ENCODE data around the gene CTNNA2.

The CTNNA2 gene

DNA sequence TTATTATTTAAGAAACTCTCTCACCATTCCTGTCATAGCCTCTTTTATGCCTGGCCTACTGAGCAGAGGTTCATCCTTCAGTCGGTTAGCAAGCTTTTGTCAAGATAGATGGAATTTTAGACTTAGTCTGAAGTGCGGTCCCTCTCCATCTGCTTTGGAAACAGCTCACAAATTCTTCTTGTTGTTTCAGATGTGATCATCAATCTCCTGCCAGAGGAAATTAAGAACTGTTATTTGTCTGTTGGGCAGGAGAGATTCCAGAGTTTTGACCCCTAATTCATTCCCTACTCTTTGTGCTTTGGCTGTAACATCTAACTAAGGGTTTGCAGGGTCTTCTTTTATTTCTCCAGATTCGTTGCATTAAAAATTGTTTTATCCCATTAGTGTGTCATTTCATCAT, 735.3 kb downstream of the CTNNA2 start:
- H3K4me3 ChIP-seq (ENCODE audit: low read depth, low read length), result no peak overlapping the region
- no peaks in the 10 kb centered on the region for H3K4me1 ChIP-seq (ENCODE audit: control insufficient read depth, insufficient read depth, low read length, unreplicated experiment)
- H3K36me3 ChIP-seq (ENCODE audit: insufficient read depth, low read length), result no peaks in the 10 kb centered on the region
- no peak overlapping the region for H2AFZ ChIP-seq (ENCODE audit: low read length, unreplicated experiment)
- no peaks in the 10 kb centered on the region; the same call in 1 of the 2 replicates for H3K27me3 ChIP-seq (ENCODE audit: insufficient read depth, low read length)
- no peak overlapping the region for H3K27ac ChIP-seq (ENCODE audit: low read depth, low read length)
- no peaks in the 10 kb centered on the region for H3K79me2 ChIP-seq (ENCODE audit: control insufficient read depth, insufficient read depth, low read length, unreplicated experiment)

DNA sequence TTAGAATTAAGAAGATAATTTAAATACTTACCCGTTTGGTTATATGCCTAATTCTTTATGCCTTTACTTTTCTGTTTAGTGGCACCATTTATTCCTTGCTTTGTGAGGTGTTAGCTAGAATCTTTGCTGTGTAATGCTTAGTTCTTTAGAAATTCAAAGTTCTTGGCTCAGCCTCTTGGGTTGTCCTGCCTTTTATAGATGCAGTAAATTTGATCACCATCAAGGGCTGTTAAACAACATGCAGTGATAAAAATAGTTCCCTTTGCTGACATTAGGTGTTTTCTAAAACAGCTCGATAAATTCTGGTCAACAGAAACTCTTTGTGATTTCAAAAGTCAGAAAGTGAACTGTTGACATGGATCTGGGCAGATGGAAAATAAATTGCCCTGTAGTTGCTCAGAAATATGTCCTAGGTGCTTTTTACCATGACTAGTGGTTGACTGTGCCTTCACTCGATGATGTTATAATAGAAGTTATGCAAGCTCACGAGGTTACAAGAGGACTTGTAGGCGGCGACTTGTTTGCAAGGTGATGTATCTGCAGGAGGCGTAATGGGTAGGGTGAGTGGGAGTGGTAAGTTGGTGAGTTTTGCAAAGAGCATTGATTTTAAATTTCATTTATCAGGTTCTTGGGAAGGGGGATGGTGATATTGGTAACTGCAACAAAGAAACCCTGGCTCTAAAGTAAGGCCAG, 739.6 kb downstream of the CTNNA2 start:
- Histone ChIP-seq H3K4me1 (ENCODE audit: control insufficient read depth, insufficient read depth, low read length, unreplicated experiment) (no peaks in the 10 kb centered on the region), H3K36me3 (ENCODE audit: insufficient read depth, low read length) (no peaks in the 10 kb centered on the region), H3K27ac (ENCODE audit: low read depth, low read length) (no peak overlapping the region), H3K79me2 (ENCODE audit: control insufficient read depth, insufficient read depth, low read length, unreplicated experiment) (no peaks in the 10 kb centered on the region), H3K4me3 (ENCODE audit: low read depth, low read length) (no peak overlapping the region), H3K27me3 (ENCODE audit: insufficient read depth, low read length) (no peaks in the 10 kb centered on the region; the same call in 1 of the 2 replicates), H2AFZ (ENCODE audit: low read length, unreplicated experiment) (no peak overlapping the region)

DNA sequence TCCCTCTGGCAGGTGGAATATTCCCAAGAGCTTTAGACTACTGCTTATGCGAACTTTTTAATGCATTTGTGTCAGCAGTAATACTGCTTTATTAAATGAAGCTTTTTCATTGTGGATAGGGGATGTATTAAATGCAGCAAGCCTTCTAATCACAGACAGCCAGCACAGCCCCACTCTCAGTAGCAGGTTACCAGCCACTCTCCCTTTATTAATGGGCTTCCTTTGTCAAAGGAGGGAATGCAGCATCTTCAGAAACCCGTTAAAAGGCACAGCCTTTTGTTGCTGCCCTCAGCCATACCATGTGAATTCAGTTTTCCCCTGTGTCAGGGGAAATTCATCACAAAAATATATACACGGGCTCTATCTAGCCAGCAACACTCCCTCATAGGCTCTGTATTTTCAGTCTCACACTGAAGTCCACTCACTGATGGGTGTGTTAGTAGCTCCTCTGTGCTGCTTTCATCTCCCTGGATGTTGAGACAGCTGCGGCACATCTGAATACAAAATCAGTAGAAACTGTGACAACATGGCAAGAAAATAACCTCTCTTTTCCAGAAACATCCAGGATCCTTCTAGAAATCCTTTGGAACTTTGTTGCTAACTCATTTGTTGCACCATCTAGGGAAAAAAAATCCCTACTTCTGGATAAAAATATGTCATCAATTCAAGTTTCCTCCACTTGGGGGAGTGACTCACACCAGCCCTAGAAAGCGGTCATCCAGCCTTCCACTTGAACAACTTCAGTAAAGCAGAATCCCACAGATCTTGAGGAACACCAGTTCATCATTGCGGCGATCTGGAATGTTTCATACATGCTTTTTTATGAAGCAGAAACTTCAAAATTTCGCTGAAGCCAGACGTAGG, 743.3 kb downstream of the CTNNA2 start:
- Histone ChIP-seq H3K27ac (ENCODE audit: low read depth, low read length) (no peak overlapping the region), H3K4me3 (ENCODE audit: low read depth, low read length) (no peak overlapping the region), H3K36me3 (ENCODE audit: insufficient read depth, low read length) (no peaks in the 10 kb centered on the region), H3K79me2 (ENCODE audit: control insufficient read depth, insufficient read depth, low read length, unreplicated experiment) (no peaks in the 10 kb centered on the region), H3K27me3 (ENCODE audit: insufficient read depth, low read length) (no peaks in the 10 kb centered on the region; the same call in 1 of the 2 replicates), H2AFZ (ENCODE audit: low read length, unreplicated experiment) (no peak overlapping the region), H3K4me1 (ENCODE audit: control insufficient read depth, insufficient read depth, low read length, unreplicated experiment) (no peaks in the 10 kb centered on the region)

DNA sequence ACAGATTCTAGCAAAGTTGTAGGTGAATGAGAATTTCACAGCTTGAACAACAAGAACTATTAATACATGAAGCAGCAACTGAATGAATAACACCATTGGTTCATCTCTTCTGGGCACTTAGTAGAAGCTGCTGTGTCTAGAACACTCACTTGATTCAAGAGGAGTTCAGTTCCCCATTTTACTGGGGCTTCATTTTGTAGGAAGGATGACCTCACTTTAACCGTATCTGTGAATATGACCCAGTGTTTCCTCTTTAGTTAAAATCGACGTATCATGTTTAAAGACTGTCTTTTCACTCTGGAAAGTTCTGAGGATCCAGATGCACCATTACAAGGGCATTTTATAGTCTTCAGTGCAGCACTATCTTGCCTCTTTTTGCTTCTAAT, 743.9 kb downstream of the CTNNA2 start:
- H3K79me2 ChIP-seq (ENCODE audit: control insufficient read depth, insufficient read depth, low read length, unreplicated experiment), result no peaks in the 10 kb centered on the region
- H2AFZ ChIP-seq (ENCODE audit: low read length, unreplicated experiment), result no peak overlapping the region
- no peak overlapping the region for H3K27ac ChIP-seq (ENCODE audit: low read depth, low read length)
- no peaks in the 10 kb centered on the region for H3K36me3 ChIP-seq (ENCODE audit: insufficient read depth, low read length)
- no peak overlapping the region for H3K4me3 ChIP-seq (ENCODE audit: low read depth, low read length)
- no peaks in the 10 kb centered on the region; the same call in 1 of the 2 replicates for H3K27me3 ChIP-seq (ENCODE audit: insufficient read depth, low read length)
- H3K4me1 ChIP-seq (ENCODE audit: control insufficient read depth, insufficient read depth, low read length, unreplicated experiment), result no peaks in the 10 kb centered on the region

DNA sequence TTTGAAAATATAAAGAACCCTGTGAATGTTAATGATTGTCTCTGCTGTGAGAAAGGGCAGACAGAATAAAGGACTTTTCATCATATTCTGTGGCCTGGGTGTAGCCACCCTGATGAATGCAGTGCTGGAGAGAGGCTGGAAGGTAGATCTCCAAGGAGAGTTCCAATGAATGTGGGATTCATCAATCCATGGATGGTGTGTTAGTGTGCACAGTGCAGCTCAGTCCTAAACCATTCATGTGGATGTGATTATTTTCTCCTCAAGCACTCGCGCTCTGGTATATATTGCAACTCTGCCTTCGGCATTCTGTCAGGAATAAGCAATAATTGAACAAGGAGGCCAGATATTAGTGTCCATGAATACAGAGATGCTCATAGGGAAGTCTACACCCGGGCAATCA, 744.6 kb downstream of the CTNNA2 start:
- Histone ChIP-seq H3K27me3 (ENCODE audit: insufficient read depth, low read length) (no peaks in the 10 kb centered on the region; the same call in 1 of the 2 replicates), H3K4me1 (ENCODE audit: control insufficient read depth, insufficient read depth, low read length, unreplicated experiment) (no peaks in the 10 kb centered on the region), H3K27ac (ENCODE audit: low read depth, low read length) (no peak overlapping the region), H3K36me3 (ENCODE audit: insufficient read depth, low read length) (no peaks in the 10 kb centered on the region), H2AFZ (ENCODE audit: low read length, unreplicated experiment) (no peak overlapping the region), H3K79me2 (ENCODE audit: control insufficient read depth, insufficient read depth, low read length, unreplicated experiment) (no peaks in the 10 kb centered on the region), H3K4me3 (ENCODE audit: low read depth, low read length) (no peak overlapping the region)

DNA sequence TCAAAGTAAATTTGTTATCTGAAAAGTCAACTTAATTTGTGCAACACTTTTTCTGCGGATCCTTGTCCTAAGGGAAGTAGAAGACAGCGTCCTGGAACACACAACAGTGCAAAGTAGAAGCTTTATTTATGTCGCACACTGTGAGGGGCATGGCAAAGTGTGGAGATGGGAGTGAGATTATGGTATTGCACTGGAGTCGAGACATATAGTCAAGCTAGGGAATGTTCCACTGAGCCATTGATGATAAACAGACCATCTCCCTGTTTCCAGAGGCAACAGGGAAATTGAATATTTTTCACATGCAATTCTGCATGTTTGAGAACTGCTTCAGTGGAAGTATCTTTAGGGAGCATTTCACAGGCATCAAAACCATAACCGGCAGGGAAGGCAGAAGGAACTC, 745.5 kb downstream of the CTNNA2 start:
- Histone ChIP-seq H3K27ac (ENCODE audit: low read depth, low read length) (no peak overlapping the region), H3K79me2 (ENCODE audit: control insufficient read depth, insufficient read depth, low read length, unreplicated experiment) (no peaks in the 10 kb centered on the region), H3K4me3 (ENCODE audit: low read depth, low read length) (no peak overlapping the region), H2AFZ (ENCODE audit: low read length, unreplicated experiment) (no peak overlapping the region), H3K36me3 (ENCODE audit: insufficient read depth, low read length) (no peaks in the 10 kb centered on the region), H3K4me1 (ENCODE audit: control insufficient read depth, insufficient read depth, low read length, unreplicated experiment) (no peaks in the 10 kb centered on the region), H3K27me3 (ENCODE audit: insufficient read depth, low read length) (no peaks in the 10 kb centered on the region; the same call in 1 of the 2 replicates)

DNA sequence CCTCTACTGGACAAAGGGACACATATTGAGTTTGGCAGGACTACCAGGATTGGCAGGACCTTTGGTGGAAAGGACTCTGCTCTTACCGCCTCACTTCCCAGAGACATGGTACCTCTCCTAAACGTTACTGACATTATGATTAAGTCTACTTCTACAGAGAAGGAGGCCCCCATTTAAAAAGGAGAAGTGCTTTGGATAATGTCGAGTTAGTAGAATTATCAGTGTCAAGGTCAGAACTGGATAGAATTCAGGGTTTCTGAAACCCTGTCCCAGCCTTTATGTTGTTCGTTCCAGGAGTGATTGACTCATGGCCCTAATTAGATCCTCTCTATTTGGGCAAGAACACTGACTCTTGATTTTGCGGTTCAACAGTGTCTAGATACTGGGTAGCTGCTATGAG, 745.9 kb downstream of the CTNNA2 start:
- H3K4me3 ChIP-seq (ENCODE audit: low read depth, low read length), result no peak overlapping the region
- no peaks in the 10 kb centered on the region for H3K79me2 ChIP-seq (ENCODE audit: control insufficient read depth, insufficient read depth, low read length, unreplicated experiment)
- no peak overlapping the region for H2AFZ ChIP-seq (ENCODE audit: low read length, unreplicated experiment)
- H3K4me1 ChIP-seq (ENCODE audit: control insufficient read depth, insufficient read depth, low read length, unreplicated experiment), result no peaks in the 10 kb centered on the region
- H3K27me3 ChIP-seq (ENCODE audit: insufficient read depth, low read length), result no peaks in the 10 kb centered on the region; the same call in 1 of the 2 replicates
- no peak overlapping the region for H3K27ac ChIP-seq (ENCODE audit: low read depth, low read length)
- H3K36me3 ChIP-seq (ENCODE audit: insufficient read depth, low read length), result no peaks in the 10 kb centered on the region

DNA sequence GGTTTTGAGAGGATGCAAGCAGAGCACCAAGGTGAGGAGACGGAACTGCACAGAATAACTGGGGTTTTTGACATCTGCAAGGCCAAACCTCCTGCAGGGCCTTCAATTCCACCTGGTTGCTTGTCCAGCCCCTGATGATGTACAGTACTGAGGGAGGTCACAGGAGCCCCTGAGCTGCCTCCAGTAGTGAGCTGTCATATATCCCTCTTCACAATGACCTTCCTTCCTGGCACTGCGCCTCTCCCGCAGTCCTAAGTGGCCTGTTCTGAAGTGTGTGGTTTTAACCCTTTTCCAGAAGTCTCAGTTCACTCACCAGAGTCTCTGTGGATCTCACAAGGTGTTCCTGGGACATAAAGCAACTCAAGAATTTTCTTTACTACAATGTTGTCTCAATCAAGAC, 746.4 kb downstream of the CTNNA2 start:
- no peaks in the 10 kb centered on the region; the same call in 1 of the 2 replicates for H3K27me3 ChIP-seq (ENCODE audit: insufficient read depth, low read length)
- no peak overlapping the region for H3K27ac ChIP-seq (ENCODE audit: low read depth, low read length)
- H3K4me3 ChIP-seq (ENCODE audit: low read depth, low read length), result no peak overlapping the region
- no peaks in the 10 kb centered on the region for H3K36me3 ChIP-seq (ENCODE audit: insufficient read depth, low read length)
- no peak overlapping the region for H2AFZ ChIP-seq (ENCODE audit: low read length, unreplicated experiment)
- no peaks in the 10 kb centered on the region for H3K4me1 ChIP-seq (ENCODE audit: control insufficient read depth, insufficient read depth, low read length, unreplicated experiment)
- H3K79me2 ChIP-seq (ENCODE audit: control insufficient read depth, insufficient read depth, low read length, unreplicated experiment), result no peaks in the 10 kb centered on the region

DNA sequence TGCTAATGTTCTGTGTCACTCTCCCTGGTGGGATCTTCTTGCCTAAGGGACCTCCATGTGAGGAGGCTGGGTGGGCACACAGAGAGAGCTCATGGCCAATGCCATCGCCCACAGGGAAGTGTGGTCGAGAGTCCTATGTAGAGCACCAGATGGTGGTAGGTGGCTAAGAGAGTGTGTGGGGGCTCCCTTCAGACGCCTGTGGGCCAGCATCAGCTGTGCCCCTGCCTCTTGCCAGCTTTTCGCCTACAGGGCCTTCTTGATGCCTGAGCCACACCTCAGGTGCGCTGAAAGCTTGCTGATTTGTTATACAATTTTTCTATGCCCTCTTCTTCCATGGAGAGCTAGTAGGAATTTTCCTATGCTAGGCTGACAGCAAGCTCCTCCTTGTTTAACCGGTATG, 753.4 kb downstream of the CTNNA2 start:
- Histone ChIP-seq H2AFZ (ENCODE audit: low read length, unreplicated experiment) (no peak overlapping the region), H3K4me3 (ENCODE audit: low read depth, low read length) (no peak overlapping the region), H3K79me2 (ENCODE audit: control insufficient read depth, insufficient read depth, low read length, unreplicated experiment) (no peaks in the 10 kb centered on the region), H3K36me3 (ENCODE audit: insufficient read depth, low read length) (no peaks in the 10 kb centered on the region), H3K27me3 (ENCODE audit: insufficient read depth, low read length) (no peaks in the 10 kb centered on the region), H3K4me1 (ENCODE audit: control insufficient read depth, insufficient read depth, low read length, unreplicated experiment) (no peaks in the 10 kb centered on the region), H3K27ac (ENCODE audit: low read depth, low read length) (no peak overlapping the region)

DNA sequence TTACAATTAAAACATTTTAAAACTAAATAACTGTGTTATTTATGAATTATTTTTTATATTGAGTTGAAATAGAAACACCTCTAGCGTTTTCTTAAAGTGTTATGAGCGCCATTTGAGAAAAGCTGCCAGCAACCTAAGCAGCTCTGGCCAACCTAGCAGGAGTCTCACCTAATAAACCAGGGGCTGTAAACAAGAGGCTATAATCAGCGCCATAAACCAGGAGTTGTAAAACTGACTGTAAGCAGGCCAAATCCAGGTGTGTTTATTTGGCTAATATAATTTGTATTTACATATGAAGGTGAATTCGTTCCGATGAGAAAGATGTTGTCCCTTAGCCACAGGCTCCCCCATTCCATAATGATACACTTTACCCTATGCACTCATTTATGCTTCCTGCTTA, 757.0 kb downstream of the CTNNA2 start:
- Histone ChIP-seq H3K27ac (ENCODE audit: low read depth, low read length) (no peak overlapping the region), H2AFZ (ENCODE audit: low read length, unreplicated experiment) (no peak overlapping the region), H3K4me3 (ENCODE audit: low read depth, low read length) (no peak overlapping the region), H3K4me1 (ENCODE audit: control insufficient read depth, insufficient read depth, low read length, unreplicated experiment) (no peaks in the 10 kb centered on the region), H3K36me3 (ENCODE audit: insufficient read depth, low read length) (no peaks in the 10 kb centered on the region), H3K79me2 (ENCODE audit: control insufficient read depth, insufficient read depth, low read length, unreplicated experiment) (no peaks in the 10 kb centered on the region), H3K27me3 (ENCODE audit: insufficient read depth, low read length) (no peaks in the 10 kb centered on the region)

DNA sequence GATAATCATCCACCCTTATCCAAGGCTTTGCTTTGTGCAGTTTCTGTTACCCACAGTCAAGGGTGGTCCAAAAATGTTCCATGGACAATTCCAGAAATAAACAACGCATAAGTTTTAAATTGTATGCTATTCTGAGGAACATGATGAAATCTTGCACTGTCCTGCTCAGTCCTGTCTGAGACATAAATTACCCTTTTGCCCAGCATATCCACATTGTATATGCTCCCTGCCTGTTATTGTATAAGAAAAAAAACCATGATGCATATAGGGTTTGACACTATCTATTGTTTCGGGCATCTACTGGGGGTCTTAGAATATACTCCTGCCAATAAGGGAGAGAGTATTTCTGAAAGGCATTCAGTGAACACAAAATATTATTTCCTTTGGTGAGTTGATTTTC, 767.7 kb downstream of the CTNNA2 start:
- Histone ChIP-seq H3K27ac (ENCODE audit: low read depth, low read length) (no peak overlapping the region), H3K36me3 (ENCODE audit: insufficient read depth, low read length) (no peaks in the 10 kb centered on the region), H3K27me3 (ENCODE audit: insufficient read depth, low read length) (no peaks in the 10 kb centered on the region), H2AFZ (ENCODE audit: low read length, unreplicated experiment) (no peak overlapping the region), H3K4me3 (ENCODE audit: low read depth, low read length) (no peak overlapping the region), H3K4me1 (ENCODE audit: control insufficient read depth, insufficient read depth, low read length, unreplicated experiment) (no peaks in the 10 kb centered on the region), H3K79me2 (ENCODE audit: control insufficient read depth, insufficient read depth, low read length, unreplicated experiment) (no peaks in the 10 kb centered on the region)

Data from ACC112 (cell line).